Ishikawa (cell line): ENCODE measurements around the gene TXNRD3.

Experiments
- CEBPB ChIP-seq: IDR thresholded peaks from 2 replicates; pipeline ENCODE4 v1.6.1; 2012
- CREB1 ChIP-seq: IDR thresholded peaks from 2 replicates; pipeline ENCODE4 v1.6.1; 2012; ENCODE audit warnings: low read depth
- EGR1 ChIP-seq: IDR thresholded peaks from 2 replicates; pipeline ENCODE4 v1.6.1; 2012
- EP300 ChIP-seq: IDR thresholded peaks from 2 replicates; pipeline ENCODE4 v1.6.1; 2012; ENCODE audit warnings: borderline replicate concordance
- FOXM1 ChIP-seq: IDR thresholded peaks from 2 replicates; pipeline ENCODE4 v1.6.1; 2012; ENCODE audit warnings: low read depth, borderline replicate concordance
- MAX ChIP-seq: IDR thresholded peaks from 2 replicates; pipeline ENCODE4 v1.6.1; 2012
- NFIC ChIP-seq: IDR thresholded peaks from 2 replicates; pipeline ENCODE4 v1.6.1; 2012
- RAD21 ChIP-seq: IDR thresholded peaks from 2 replicates; pipeline ENCODE4 v1.6.1; 2012; ENCODE audit warnings: low read depth
- REST ChIP-seq: IDR thresholded peaks from 2 replicates; pipeline ENCODE4 v1.6.1; 2012; ENCODE audit warnings: low read depth, mild to moderate bottlenecking
- TAF1 ChIP-seq: IDR thresholded peaks from 2 replicates; pipeline ENCODE4 v1.6.1; 2012; ENCODE audit warnings: low read depth, mild to moderate bottlenecking
- TCF12 ChIP-seq: IDR thresholded peaks from 2 replicates; pipeline ENCODE4 v1.6.1; 2012; ENCODE audit warnings: low read depth
- TEAD4 ChIP-seq: IDR thresholded peaks from 2 replicates; pipeline ENCODE4 v1.6.1; 2012
- YY1 ChIP-seq: IDR thresholded peaks from 2 replicates; pipeline ENCODE4 v1.6.1; 2012; ENCODE audit warnings: low read depth
- ZBTB7A ChIP-seq: IDR thresholded peaks from 2 replicates; pipeline ENCODE4 v1.6.1; 2012; ENCODE audit warnings: low read depth
- TF ChIP-seq, protein P1 (sequence below): IDR thresholded peaks from 2 replicates; pipeline ENCODE4 v1.6.1; 2012

TXNRD3 gene

DNA sequence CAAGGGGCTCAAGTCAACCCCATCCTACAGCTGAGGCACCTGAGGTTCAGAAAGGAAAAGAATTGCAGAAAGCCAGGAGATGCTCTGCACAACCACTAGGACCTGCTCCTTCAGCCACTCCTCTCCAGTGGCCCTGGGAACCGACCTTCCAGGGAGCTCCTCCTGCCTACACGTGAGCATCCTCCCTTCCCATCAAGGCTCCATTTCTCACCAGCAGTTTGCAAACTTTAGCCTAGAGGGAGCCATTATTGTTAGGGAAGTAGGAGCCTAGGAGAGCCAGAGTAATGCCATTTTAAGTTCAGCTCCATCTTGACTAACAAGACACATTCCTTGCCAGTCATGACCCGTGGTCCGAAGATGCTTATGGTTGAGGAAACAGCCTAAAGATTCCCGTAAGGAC lies 37.9 kb upstream of the TXNRD3 start:
- TF ChIP-seq YY1, result no peak

DNA sequence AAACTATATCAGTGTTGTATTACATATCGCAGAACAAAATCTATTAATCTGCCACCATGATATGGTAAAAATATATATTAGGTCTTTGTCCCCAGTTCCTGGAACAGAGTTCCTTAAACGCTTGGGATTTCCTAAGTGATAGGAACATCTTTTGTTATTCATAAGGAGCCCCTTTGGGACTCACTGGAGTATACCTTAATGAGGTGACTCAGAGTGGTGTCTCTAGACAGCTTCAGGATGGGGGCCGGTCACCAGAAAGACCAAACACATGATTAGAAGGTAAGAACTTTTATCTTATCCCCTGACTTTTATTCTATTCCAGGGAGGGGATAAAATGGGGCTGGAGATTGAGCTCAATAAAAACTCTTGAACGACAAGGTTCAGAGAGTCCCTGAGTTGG lies 36.8 kb upstream of the TXNRD3 start:
- TF ChIP-seq FOXM1 (no peak), CREB1 (no peak), ZBTB7A (no peak)

DNA sequence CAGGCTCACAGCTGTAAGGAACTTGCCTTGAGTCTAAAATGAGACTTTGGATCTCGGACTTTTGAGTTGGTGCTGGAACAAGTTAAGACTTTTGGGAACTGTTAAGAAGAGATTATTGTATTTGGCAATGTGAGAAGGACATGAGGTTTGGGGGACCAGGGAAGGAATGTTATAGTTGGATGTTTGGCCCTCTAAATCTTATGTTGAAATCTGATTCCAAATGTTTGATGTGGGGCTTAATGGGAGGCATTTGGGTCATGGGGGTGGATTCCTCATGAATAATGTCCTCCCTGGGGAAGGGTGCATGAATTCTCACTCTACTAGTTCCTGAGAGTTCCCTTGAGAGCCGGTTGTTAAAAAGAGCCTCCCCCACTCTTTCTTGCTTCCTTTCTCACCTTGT lies 30.6 kb upstream of the TXNRD3 start:
- TF ChIP-seq REST, result no peak
- no peak for TF ChIP-seq CEBPB
- TF ChIP-seq TEAD4, result no peak
- no peak for TF ChIP-seq TCF12
- no peak for TF ChIP-seq CREB1
- TF ChIP-seq ZBTB7A, result no peak
- no peak for TF ChIP-seq FOXM1
- TF ChIP-seq EGR1, result no peak
- TF ChIP-seq MAX, result no peak
- TF ChIP-seq NFIC, result no peak
- TF ChIP-seq YY1, result no peak
- no peak for TF ChIP-seq RAD21
- TF ChIP-seq, protein P1, sequence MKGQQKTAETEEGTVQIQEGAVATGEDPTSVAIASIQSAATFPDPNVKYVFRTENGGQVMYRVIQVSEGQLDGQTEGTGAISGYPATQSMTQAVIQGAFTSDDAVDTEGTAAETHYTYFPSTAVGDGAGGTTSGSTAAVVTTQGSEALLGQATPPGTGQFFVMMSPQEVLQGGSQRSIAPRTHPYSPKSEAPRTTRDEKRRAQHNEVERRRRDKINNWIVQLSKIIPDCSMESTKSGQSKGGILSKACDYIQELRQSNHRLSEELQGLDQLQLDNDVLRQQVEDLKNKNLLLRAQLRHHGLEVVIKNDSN, result no peak
- no peak for TF ChIP-seq EP300
- TF ChIP-seq TAF1, result no peak

GRCh38 chr3:126685021-126685420 lies 30.1 kb upstream of the TXNRD3 start:
- TF ChIP-seq REST, result no peak

- TF ChIP-seq RAD21 (no peak), CEBPB (no peak), FOXM1 (no peak), ZBTB7A (no peak), EP300 (no peak), TCF12 (no peak), TAF1 (no peak), REST (no peak), YY1 (no peak), TEAD4 (no peak), NFIC (no peak), EGR1 (no peak), MAX (no peak), CREB1 (no peak)
- TF ChIP-seq, protein P1, result no peak
Measured at GRCh38 chr3:126684218-126684751, 29.4 kb upstream of the TXNRD3 start.
